Vagina (tissue), 2 donors: ENCODE measurements around the gene ANKRD63. TPM values are rescaled to one million over a fixed set of nuclear protein-coding genes. Genes with fewer than 3 reads are reported as not detected.

ENCODE experiments used
- DNase-seq, 2 donors: peaks; one replicate each; pipeline ENCODE4 v3.0.0-alpha.2; 2017; ENCODE audit errors: extremely low spot score in 2 of 2
- H3K27ac ChIP-seq: fragments of 200-600 bp; sonication (generic); one replicate; pipeline ENCODE4 v1.5.1; 2019
- H3K27me3 ChIP-seq: fragments of 200-600 bp; sonication (generic); one replicate; pipeline ENCODE4 v1.5.1; 2019
- H3K36me3 ChIP-seq, 2 donors: fragments of 200-600 bp; sonication (generic); one replicate each; pipeline ENCODE4 v1.5.1; 2017 to 2019
- H3K4me1 ChIP-seq: fragments of 200-600 bp; sonication (generic); one replicate; pipeline ENCODE4 v1.5.1; 2019
- H3K4me3 ChIP-seq, 2 donors: fragments of 200-600 bp; sonication (generic); 1 replicate in 1 of 2; 2 replicates in 1 of 2; pipeline ENCODE4 v1.5.1; 2016 to 2019
- H3K9me3 ChIP-seq: fragments of 200-600 bp; sonication (generic); one replicate; pipeline ENCODE4 v1.5.1; 2019
- POLR2A ChIP-seq, 2 donors: fragments of 450-650 bp; IDR thresholded peaks; one replicate each; pipeline ENCODE4 v1.6.1; 2017; ENCODE audit warnings: antibody characterized with exemption in 2 of 2, mild to moderate bottlenecking in 2 of 2, moderate library complexity in 2 of 2
- POLR2AphosphoS5 ChIP-seq, 2 donors: sonication (generic); formaldehyde crosslinking; IDR thresholded peaks; one replicate each; pipeline ENCODE4 v1.9.0; 2017; ENCODE audit warnings: antibody characterized with exemption in 2 of 2, mild to moderate bottlenecking in 2 of 2, low read depth in 1 of 2; ENCODE audit not compliant: insufficient read depth in 1 of 2
- intact Hi-C: fragments of 100-400 bp; cut with DNase I; formaldehyde crosslinking; loops from one replicate; pipeline ENCODE4 v1.15.1; 2023
- total RNA-seq: library from RNA; depleted of rRNA; stranded (reverse); fragments of >200 nt; gene quantifications from one replicate; pipeline ENCODE4 v1.2.3, GENCODE V29; 2016
- TF ChIP-seq, protein P1 (sequence below), 3 experiments: fragments of 450-650 bp in 2 of 3; fragments of 200-600 bp in 1 of 3; sonication (generic) in 1 of 3; IDR thresholded peaks; one replicate each; pipeline ENCODE4 v1.5.1; 2017 to 2019; ENCODE audit warnings: antibody characterized with exemption in 3 of 3, mild to moderate bottlenecking in 2 of 3, moderate library complexity in 2 of 3

ANKRD63 gene
- total RNA-seq, 1 donor from 2014 or later, result not detected

DNA sequence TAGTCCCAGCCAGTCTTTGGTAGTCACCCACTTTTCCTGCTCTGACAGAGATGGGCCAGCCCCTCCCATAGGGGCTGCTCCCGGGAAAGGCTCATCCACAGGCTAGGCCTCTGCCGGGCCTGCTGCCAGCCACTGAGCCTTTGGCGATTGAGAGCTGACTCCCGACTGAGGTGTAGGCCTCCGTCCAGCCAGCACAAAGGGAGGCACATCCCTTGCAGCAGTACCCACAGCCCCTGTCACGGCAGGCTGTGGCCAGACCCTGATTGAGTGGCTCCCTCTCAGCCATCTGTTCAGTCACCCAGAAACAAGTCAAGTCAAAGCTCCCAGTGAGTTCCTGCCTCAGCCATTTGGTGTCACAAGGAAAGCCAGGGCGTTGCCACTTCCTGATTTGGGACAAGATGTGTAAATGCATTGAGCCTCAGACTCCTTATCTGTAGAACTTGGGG, 50.2 kb downstream of the ANKRD63 start:
- TF ChIP-seq POLR2AphosphoS5 (IDR thresholded peaks at IDR 0.05; ENCODE audit: insufficient read depth in 1 of 2, low read depth in 1 of 2) (peak in 1 of 2 donors; percentile 55), POLR2A (IDR thresholded peaks at IDR 0.05) (no peak)
- TF ChIP-seq, protein P1, sequence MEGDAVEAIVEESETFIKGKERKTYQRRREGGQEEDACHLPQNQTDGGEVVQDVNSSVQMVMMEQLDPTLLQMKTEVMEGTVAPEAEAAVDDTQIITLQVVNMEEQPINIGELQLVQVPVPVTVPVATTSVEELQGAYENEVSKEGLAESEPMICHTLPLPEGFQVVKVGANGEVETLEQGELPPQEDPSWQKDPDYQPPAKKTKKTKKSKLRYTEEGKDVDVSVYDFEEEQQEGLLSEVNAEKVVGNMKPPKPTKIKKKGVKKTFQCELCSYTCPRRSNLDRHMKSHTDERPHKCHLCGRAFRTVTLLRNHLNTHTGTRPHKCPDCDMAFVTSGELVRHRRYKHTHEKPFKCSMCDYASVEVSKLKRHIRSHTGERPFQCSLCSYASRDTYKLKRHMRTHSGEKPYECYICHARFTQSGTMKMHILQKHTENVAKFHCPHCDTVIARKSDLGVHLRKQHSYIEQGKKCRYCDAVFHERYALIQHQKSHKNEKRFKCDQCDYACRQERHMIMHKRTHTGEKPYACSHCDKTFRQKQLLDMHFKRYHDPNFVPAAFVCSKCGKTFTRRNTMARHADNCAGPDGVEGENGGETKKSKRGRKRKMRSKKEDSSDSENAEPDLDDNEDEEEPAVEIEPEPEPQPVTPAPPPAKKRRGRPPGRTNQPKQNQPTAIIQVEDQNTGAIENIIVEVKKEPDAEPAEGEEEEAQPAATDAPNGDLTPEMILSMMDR (IDR thresholded peaks at IDR 0.05), result no peak
- H3K27ac ChIP-seq, result no peak overlapping the region
- no peak for DNase-seq
- intact Hi-C loops, result no loop called here
- H3K36me3 ChIP-seq, result no peaks in the 10 kb centered on the region
- no peaks in the 10 kb centered on the region for H3K9me3 ChIP-seq
- no peaks in the 10 kb centered on the region for H3K27me3 ChIP-seq
- no peak overlapping the region for H3K4me3 ChIP-seq
- H3K4me1 ChIP-seq, result peaks cover 21% of the 10 kb centered on the region

Other genes starting within 250 kb of the ANKRD63 start
- 409 TPM for gene SRP14, start 243.9 kb downstream of the ANKRD63 start, total RNA-seq
- gene BMF, start 174.2 kb downstream of the ANKRD63 start, total RNA-seq, result 2.9 TPM
- gene BUB1B, start 122.0 kb downstream of the ANKRD63 start, total RNA-seq, result 5.6 TPM
- 19.9 TPM for gene PAK6, start 44.0 kb downstream of the ANKRD63 start, total RNA-seq
- gene PLCB2, start 24.9 kb upstream of the ANKRD63 start, total RNA-seq, result 14.0 TPM
- gene INAFM2, start 40.6 kb upstream of the ANKRD63 start, total RNA-seq, result 5.2 TPM
- gene CCDC9B, start 57.9 kb upstream of the ANKRD63 start, total RNA-seq, result 16.0 TPM
- gene PHGR1, start 68.0 kb upstream of the ANKRD63 start, total RNA-seq, result 9.8 TPM
- 0.74 TPM for gene DISP2, start 75.2 kb upstream of the ANKRD63 start, total RNA-seq
- 13.5 TPM for gene KNSTRN, start 99.7 kb upstream of the ANKRD63 start, total RNA-seq
- 30.4 TPM for gene IVD, start 122.7 kb upstream of the ANKRD63 start, total RNA-seq
- 9.6 TPM for gene BAHD1, start 157.9 kb upstream of the ANKRD63 start, total RNA-seq
- 8.6 TPM for gene CHST14, start 187.9 kb upstream of the ANKRD63 start, total RNA-seq